ENCODE results near the gene AUTS2.

Gene AUTS2

DNA sequence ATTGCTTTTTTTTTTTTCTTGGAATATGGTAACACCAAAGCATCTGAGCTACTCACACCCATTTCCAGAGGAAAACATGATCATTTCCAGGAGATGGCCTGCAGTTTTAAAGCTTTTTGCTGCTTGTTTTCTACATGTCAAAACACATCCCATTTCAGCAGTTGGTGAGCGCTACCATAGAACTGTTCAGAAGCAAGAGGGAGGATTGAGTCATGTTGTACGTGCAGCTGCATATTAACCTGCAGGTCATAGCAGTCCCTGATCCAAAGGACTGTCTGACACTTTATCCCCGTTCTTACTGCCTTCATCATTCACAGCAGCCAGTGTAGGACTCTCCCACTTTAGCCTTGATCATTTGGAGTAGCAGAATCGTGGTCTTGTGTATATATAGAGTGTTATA, 124.6 kb downstream of the AUTS2 start:
- no peak for DNase-seq (ENCODE audit: low read depth in 2 of 2)

DNA sequence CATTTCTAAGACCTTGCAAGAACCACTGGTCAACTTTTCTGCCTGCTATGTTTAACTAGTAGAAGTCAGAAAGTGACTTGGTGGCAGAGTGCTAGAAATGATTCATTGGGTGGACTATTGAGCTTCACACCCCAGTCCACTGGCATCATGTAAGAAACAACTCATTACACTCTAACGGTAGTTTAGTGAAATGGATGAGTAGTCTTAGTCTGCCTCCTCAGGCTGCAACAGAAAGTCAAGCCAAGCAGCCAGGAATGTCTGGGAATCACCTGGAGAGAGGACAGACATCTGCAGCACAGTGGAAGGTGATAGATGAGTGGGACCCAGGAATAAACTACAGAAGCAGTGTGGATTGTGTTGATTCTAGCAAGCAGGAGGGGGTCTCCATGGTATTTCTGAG, 125.4 kb downstream of the AUTS2 start:
- DNase-seq (ENCODE audit: low read depth in 2 of 2) = no peak

DNA sequence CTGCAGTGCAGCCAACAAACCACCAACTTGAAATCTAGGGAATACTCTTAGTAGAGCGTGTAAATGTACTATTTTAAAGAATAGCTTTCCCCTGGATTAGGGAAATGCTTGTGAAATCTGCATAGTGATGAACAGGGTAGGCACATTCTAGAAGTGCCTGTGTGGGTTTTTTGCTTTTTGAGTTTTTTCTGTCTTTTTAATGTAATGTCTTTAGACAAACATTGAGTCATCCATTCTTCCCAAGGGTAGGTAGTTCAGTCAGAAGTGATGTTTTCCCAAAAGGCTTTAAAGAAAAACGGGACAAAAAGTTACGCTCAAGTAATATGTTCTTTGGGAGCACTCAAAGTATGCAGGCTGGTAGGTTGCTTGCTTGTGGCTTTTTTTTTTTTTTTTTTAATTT, 130.0 kb downstream of the AUTS2 start:
- no peak for DNase-seq (ENCODE audit: low read depth in 2 of 2)

DNA sequence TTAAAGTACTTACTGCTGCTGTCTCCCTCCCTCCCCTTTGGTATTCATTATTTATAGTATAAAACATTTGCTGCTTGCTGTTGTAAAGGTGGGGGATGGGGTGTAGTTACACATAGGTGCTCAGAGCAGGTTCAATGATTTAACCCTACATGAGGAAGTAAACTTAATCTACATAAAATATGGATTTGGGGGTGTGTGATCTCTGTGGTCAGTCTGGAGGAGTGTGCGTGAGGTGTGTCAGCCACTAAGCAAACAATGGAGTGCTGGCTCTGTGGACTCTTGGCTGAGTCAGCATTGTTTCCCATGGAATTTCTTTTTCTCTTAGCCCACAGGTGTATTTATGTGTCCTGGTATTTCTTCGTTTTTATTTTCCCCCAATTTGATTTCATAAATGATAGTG, 133.9 kb downstream of the AUTS2 start:
- no peak for DNase-seq (ENCODE audit: low read depth in 2 of 2)

DNA sequence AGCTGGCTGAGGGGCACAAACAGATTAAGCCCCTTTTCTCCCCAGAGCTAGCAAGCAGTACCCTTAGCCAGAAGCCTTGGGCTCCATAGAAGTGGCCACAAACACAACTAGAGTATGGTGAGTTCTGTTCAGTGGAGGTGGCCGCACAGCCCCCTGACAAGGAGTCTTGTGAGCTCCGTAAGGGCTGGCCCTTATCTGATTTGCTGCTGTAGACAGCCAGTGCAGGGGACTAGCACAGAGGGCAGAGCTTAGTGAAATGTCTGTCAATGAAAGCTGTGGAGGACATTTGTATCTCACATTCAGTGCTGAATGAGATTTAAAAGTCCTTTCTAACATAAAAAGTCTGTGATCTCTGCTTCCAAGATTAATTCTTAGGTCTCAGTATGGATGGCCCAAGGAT, 137.3 kb downstream of the AUTS2 start:
- no peak for DNase-seq (ENCODE audit: low read depth in 2 of 2)

DNA sequence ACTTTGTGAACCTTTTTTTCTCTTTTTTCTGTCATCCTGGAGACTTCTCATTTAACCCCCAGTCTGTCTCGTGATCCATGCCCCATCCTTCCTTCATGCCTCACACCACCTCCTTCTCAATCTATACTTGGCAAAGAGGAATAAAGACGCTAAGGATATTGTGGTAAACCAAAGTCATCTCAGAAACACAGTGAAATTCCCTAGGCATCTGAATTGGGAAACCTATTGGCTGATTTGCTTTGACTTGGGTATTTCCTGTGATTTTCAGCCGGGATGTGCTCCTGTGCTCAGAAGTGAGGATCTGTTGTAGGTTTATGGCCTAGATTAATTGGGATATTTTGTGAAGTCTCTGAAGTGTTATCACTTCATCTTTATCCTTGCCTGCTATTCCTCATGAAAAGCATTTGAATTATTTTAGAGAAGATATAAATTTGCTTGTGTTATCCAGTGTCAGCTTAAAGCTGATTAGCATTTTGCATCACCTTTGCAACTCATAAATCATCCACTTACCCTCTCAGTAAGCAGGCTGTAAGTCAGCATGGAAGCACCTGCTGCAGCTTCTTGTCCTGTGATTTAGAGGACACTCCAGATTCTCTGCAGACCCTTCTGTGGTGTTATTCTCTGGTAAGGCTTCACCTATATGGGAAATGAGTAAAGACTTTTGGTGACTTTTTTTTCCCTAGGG, 138.0 kb downstream of the AUTS2 start:
- no peak for DNase-seq (ENCODE audit: low read depth in 2 of 2)

DNA sequence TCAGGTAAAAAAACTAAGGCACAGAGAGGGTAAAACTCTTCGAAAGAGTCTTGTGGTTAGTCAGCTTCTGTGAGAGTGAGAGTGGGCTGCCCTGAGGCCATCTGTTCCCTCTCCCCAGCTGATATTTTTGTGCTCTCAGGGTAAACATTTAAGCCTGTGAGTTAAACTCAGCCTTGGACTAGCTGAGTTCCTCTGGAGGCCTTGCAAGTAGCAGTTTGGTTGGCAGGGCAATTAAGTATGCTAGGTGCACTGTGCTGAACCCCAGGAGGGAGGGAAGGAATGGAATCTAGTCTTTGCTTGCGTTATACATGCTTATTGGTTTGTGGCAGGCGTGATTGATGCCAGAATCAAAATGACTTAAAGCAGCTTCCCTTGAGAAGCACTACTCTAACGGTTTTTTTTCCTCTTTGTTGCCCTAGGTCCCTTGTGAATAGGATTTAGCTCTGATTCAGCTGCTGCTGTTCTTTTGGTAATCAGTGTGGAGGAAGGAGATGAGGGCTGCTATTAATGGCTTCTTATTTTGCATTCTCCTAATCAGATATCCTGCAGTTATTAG, 140.2 kb downstream of the AUTS2 start:
- DNase-seq (ENCODE audit: low read depth in 2 of 2) = no peak

DNA sequence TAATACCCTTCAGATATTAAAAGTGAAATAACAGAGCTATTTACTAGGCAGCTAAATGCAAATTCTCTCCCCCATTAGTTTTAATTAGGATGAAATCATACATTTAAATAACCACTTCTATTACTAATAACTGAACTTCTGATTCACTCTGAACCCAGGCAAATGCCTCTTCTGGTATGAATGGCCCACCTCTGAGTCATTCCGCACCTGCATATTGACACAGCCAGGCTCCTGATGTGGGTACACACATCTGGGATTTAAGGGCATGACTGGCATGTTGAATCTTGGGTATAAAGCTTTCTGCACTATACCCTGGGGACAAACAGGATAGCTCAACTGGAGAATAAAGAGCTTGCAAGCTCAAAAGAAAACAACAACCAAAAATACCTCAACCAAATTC, 140.9 kb downstream of the AUTS2 start:
- peak; percentile 8 to 29 for DNase-seq (ENCODE audit: low read depth in 2 of 2)

DNA sequence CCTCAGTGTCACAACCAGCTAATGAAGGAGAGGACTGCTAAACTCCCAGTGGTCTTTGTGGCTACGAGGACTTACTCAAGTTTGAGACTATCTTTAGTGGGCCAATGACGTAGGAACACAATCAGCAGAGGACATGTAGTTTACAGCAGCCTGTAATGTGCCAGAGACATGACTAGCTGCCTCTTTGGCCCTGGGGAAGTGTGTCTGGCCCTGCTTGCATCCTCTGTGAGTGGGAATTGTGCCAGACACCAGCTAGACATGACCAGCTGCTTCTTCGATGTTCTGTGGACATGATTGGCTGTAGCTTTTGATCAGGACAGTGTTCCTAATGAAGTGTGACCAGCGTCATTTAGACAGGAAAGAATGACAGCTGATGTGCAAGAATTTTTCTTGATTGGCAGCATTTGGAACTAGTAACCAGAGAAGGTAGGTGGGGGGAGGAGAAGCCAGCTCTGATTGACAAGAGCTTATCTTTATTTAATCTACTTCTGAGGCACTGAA, 141.7 kb downstream of the AUTS2 start:
- DNase-seq (ENCODE audit: low read depth in 2 of 2) = no peak

DNA sequence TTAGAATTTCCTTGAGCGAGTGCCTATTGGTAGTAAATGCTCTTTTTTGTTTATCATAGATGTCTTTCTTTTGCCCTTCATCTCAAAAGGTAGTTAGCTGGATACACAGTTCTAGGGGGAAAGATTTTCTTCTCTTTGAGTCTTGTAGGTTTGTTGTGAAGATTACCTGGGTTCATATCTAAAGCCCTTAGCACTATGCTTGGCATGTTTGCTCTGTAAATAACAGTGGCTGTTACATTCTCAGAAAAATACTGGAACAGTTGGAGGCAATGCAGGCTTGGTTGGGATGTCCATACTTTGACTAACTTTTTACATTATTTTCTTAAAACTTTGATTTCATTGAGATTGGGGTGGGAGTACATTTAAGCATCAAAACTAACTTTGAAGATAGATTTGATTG, 144.0 kb downstream of the AUTS2 start:
- DNase-seq (ENCODE audit: low read depth in 2 of 2) = no peak

DNA sequence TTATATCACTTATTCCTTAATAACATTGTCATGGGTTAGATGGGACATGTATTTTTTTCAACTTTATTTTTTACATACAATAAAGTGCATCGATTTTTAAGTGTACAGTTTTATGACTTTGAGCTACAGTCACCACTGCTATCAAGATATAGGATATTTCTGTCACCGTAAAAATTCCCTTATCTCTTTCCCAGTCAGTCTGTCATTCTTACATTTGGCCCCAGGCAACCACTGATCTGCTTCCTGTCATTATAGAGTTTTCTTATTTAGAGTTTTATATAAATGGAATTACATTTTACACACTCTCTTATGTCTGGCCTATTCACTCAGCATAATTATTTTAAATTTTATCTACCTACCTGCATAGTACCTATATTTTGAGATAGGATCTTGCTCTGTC, 145.2 kb downstream of the AUTS2 start:
- DNase-seq (ENCODE audit: low read depth in 2 of 2) = no peak

DNA sequence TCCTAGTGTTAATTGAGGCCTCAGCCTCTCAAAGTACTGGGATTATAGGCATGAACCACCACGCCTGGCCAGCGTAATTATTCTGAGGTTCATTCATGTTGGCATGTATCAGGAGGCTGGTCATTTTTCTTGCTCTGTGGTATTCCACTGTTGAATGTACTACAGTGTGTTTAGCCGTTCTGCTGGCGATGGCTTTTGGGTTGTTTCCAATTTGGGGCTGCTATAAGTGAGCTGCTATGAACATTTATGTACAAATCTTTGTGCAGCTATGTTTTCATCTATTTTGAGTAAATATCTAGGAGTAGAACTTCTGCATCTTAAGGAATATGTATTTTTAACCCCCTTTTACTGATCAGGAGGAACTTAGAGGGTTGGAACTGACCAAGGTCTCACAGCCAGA, 145.8 kb downstream of the AUTS2 start:
- no peak for DNase-seq (ENCODE audit: low read depth in 2 of 2)

DNA sequence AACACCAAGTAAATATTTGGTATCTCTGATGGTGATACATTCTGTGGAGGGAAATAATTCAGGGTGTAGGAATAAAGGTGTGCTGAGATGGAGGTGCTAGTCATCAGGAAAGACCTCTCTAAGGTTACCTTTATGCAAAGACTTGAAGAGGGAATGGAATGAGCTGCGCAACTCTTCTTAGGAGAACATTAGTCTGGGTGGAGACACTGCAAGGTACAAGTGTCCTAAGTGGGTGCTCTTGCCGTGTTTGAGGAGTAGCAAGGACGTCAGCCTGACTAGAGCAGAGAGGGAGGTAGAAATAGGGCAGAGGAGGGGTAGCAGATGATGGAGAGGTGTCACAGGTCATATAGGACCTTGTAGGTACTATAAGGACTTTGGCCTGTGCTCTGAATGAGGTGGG, 148.1 kb downstream of the AUTS2 start:
- DNase-seq (ENCODE audit: low read depth in 2 of 2) = no peak

DNA sequence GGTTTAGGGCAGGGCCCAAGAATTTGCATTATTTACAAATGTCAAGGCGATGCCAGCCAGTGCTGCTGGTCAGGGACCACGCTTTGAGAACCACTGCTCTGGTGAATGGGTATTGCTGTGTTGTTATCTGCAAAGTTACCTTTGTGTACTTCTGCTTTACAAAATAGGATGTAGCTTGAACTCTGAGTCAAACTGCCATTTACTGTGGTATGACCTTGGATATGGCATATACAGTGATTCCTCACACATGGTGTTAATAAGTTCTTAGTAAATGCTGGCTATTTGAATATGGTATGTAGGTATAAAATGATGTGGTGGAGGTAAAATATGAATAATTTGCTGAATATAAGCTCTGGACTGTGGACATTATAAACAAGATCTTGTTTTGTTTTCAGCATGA, 148.9 kb downstream of the AUTS2 start:
- no peak for DNase-seq (ENCODE audit: low read depth in 2 of 2)

DNA sequence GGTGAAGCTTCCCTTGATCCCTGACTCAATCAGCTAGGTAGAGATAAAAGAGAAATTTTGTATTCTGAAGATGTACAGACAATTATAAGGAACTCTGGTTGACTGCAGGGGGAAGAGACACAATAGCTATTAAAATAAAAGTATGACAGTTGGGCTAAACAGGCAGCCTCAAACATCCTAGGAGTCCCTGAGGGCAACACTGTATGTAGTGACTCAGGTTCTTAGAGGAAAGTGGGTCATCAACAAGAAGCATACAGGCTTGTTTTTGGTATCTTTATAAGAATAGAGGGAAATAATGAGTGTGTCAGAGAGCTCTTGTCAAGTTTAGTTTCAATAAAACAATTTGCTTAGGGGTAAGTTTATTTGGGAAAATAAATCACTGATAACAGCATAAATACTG, 150.3 kb downstream of the AUTS2 start:
- no peak for DNase-seq (ENCODE audit: low read depth in 2 of 2)

DNA sequence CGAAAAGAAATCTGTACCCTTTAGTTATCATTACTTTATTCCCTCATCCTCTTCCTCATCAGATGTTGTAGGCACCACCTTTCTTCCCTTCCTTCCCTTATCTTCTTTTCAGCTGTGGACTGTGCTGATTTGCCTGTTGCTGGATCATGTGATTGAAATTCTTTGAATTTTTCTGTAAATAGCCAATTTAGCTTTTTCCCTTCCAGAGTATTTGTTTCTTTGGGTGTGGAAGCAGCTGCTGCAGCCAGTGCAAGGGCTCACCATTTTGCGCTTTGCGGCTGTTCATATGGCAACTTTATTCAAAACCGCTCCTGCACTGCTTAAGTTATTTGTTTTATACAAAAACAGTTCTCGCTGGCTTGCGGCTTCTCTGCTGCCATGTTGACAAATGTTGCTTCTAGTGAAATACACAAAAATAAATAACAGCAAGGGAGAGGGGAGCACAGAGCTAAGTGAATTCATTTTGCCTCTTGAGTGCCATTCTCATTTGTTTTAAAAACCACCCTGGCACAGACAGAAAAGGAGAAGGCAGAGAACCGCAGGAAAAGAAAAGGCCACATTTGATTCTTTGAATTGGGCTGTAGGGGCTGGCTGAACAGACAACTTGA, 151.2 kb downstream of the AUTS2 start:
- no peak for DNase-seq (ENCODE audit: low read depth in 2 of 2)

DNA sequence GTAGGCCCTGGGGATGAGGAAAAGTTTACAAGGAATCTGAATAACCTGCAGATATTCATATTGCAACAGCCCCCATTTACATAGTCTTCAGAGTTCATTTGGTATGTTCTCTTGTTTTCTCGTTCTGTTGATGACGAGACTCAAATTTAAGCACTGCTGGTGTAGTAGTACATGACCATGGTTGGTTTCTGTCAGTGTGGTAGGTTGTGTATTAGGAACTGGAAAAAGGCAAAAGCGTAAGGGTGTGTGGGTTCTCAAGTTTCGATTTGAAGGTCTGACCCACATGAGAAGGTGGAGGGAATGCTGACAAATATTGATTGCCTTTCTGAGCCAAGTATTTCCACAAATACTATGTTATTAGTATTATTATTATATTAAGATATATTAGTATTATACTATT, 151.7 kb downstream of the AUTS2 start:
- no peak for DNase-seq (ENCODE audit: low read depth in 2 of 2)

DNA sequence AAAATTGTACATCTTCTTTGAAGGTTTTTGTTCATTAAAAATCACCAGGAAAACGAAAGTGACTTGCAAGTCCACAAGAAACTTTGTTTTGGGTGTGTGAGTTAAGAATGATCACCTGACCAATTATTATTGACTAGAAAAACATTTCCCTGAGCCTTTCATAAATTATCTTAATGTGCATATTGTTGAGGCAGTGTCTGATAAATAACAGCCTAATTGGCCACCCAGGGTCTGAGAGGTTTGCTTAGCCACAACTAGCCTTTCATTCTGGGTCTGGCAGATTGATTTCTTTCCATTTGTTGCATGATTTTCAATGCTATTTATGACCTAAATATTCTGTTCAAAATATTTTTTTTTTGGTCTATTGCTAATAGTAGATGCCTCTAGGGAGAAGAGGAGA, 152.8 kb downstream of the AUTS2 start:
- no peak for DNase-seq (ENCODE audit: low read depth in 2 of 2)

DNA sequence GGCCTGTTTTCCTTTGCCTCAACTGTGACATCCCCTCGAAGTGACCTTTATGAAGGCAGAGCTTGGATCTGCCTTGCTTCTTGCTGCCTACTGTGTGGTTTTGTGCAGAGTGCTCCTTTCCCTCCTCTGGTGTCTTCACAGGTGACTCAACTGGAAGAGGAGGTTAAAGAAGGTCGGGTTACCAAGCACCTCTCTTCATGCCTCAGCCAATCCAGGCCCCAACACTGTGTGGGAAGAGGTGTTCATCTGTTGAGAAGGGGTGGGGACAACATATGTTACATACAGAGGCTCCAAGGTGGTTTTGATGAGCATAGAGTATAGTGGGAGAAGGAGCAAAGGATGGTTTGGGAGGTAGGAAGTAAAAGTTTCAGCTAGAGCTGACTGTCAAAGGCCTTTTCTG, 155.7 kb downstream of the AUTS2 start:
- no peak for DNase-seq (ENCODE audit: low read depth in 2 of 2)

DNA sequence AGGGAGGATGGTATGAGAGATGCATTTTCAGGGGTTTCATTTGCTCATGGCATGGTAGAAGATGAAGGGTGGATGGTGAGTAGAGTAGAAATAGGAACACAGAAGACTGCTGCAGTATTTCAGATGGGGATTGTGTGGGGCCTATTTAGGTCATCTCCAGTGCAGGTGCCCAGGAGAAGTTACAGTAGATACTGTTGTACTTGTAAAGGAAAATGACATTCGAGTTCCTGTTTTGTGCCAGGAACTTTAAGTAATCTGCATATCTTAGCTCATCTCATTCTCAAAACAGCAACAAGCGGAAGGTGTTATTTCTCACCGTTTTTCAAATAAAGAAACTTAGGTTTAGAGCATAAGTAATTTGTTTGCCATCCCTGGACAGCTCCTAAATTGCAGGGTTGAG, 156.2 kb downstream of the AUTS2 start:
- no peak for DNase-seq (ENCODE audit: low read depth in 2 of 2)

DNA sequence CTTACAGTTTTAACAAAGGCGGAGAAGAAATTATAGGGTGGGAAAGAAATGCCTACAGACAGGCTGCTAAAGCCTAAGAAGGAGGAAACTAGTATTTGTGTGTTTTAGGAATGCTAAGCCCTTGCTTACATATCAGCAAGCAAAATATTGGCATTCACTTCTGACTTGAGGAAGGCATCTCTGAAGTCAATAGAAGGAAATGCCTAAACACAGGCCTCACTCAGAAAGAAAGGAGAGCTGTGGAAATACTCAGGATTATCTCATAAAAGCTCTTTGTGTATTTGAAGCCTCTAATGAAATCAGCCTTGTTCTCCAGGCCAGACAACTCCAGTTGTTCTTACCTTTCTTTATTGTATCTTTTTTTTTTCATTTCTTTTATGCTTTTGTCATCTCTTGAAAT, 158.0 kb downstream of the AUTS2 start:
- no peak for DNase-seq (ENCODE audit: low read depth in 2 of 2)

DNA sequence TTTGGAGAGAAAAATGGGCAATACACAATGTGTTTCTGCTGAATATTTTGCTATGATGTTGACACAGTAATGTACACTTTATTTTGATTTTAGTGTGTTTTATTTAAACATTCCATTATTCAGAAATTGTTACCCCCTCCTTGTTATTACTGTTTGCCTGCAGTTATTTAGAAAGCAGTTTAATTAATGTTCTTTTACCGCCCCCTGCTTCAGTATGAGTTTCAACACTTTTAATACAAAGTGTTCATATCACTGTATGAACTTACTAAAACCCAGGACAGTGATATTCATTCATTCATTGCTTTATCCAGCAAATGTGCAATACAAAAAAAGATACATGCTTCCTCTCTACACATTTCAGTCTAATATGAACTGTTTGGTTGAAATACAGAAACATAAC, 159.3 kb downstream of the AUTS2 start:
- no peak for DNase-seq (ENCODE audit: low read depth in 2 of 2)

DNA sequence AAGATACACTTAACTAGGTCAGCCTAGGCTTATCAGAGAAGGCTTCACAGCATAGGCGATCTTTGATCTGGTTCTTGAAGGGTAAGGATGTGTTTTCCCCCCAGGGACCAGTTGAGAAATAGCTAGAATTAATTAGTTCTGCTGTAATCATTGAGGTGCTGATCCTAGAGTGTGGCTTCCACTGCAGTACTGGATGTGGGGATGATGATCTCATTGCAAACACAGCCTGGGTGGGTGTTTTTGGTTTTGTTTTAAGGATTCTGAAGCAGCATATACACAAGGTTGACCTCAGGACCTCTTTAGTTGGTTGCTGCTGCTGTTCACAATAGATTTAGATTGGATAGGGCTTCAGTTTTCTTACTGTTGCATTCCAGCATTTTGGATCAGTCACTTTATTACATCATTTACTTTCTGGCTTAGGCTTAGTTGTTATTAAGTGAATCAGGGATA, 159.7 kb downstream of the AUTS2 start:
- DNase-seq (ENCODE audit: low read depth in 2 of 2) = no peak

DNA sequence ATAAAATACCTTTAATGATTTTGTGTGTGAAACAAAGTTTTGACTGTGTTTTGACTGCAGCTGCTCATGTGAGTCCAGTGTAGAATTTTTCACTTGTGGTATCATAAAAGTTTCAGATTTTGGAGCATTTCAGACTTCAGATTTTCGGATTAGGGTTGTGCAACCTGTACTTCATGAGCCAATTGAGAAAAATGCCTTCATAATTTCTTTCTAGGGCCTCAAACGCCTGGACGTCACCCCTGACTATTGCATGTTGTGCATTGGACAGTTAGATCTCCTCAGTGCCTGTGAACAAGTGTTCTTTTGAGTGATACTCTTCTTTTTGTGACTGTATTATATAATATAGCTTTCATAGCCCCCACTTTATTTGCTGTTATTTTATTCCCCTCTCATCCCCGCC, 161.1 kb downstream of the AUTS2 start:
- no peak for DNase-seq (ENCODE audit: low read depth in 2 of 2)
